CD8-positive, alpha-beta memory T cell (primary cell): ENCODE results near the gene DEGS1. TPM values are rescaled to one million over a fixed set of nuclear protein-coding genes. Genes with fewer than 3 reads are reported as not detected.

ENCODE experiments used
- CTCF ChIA-PET: fragments of 350-600 bp; sonication (Branson Sonifier 250); formaldehyde crosslinking; loops from one replicate; lab custom pipeline; 2021; ENCODE audit warnings: antibody characterized with exemption; lab: Charles Lee
- POLR2A ChIA-PET: fragments of 350-600 bp; sonication (Branson Sonifier 250); formaldehyde crosslinking; loops from one replicate; lab custom pipeline; 2021; ENCODE audit warnings: antibody characterized with exemption; lab: Charles Lee
- DNase-seq, 5 donors: peaks; one replicate each; pipeline versions ENCODE4 v3.0.0 to v3.0.0-alpha.2; 2020 to 2022; ENCODE audit warnings: mixed read lengths in 1 of 5
- H3K27ac ChIP-seq: one replicate; pipeline ENCODE4 v1.7.0; 2013; ENCODE audit warnings: low read depth, mild to moderate bottlenecking, low read length, moderate library complexity
- H3K27me3 ChIP-seq: 2 replicates; pipeline ENCODE4 v1.7.0; 2013; ENCODE audit warnings: low read length, mild to moderate bottlenecking; ENCODE audit not compliant: insufficient read depth, poor library complexity, severe bottlenecking
- H3K36me3 ChIP-seq: 2 replicates; pipeline ENCODE4 v1.7.0; 2013; ENCODE audit warnings: mild to moderate bottlenecking, low read length, moderate library complexity; ENCODE audit not compliant: insufficient read depth
- H3K4me1 ChIP-seq: 2 replicates; pipeline ENCODE4 v1.7.0; 2013; ENCODE audit warnings: mild to moderate bottlenecking, low read length, moderate library complexity; ENCODE audit not compliant: insufficient read depth
- H3K4me3 ChIP-seq: 2 replicates; pipeline ENCODE4 v1.7.0; 2013; ENCODE audit warnings: mild to moderate bottlenecking, low read length
- H3K9me3 ChIP-seq: 2 replicates; pipeline ENCODE4 v1.7.0; 2013; ENCODE audit warnings: mild to moderate bottlenecking, low read length
- H3K27ac Mint-ChIP-seq, 8 donors: one replicate each; pipeline ENCODE4 v1.8.0; 2020 to 2021; ENCODE audit warnings: mixed read lengths in 8 of 8, mild to moderate bottlenecking in 6 of 8, inconsistent platforms in 3 of 8, moderate library complexity in 3 of 8
- H3K27me3 Mint-ChIP-seq, 2 donors: one replicate each; pipeline ENCODE4 v1.8.0; 2020 to 2021; ENCODE audit warnings: mixed read lengths in 2 of 2, mild to moderate bottlenecking in 1 of 2, moderate library complexity in 1 of 2
- H3K36me3 Mint-ChIP-seq, 3 donors: one replicate each; pipeline ENCODE4 v1.8.0; 2020 to 2021; ENCODE audit warnings: mixed read lengths in 3 of 3, inconsistent platforms in 1 of 3, mild to moderate bottlenecking in 1 of 3
- H3K4me1 Mint-ChIP-seq, 3 donors: one replicate each; pipeline ENCODE4 v1.8.0; 2020 to 2021; ENCODE audit warnings: mixed read lengths in 3 of 3, inconsistent platforms in 1 of 3, mild to moderate bottlenecking in 1 of 3
- H3K4me3 Mint-ChIP-seq, 7 donors: one replicate each; pipeline ENCODE4 v1.8.0; 2020 to 2021; ENCODE audit warnings: mixed read lengths in 7 of 7, mild to moderate bottlenecking in 6 of 7, moderate library complexity in 4 of 7, inconsistent platforms in 2 of 7
- H3K9me3 Mint-ChIP-seq, 5 donors: one replicate each; pipeline ENCODE4 v1.8.0; 2020 to 2022; ENCODE audit warnings: mixed read lengths in 5 of 5, mild to moderate bottlenecking in 3 of 5, moderate library complexity in 2 of 5, inconsistent platforms in 1 of 5
- polyA plus RNA-seq: library from polyadenylated mRNA; unstranded; fragments of 300-500 nt; fragmentation: Illumina TruSeq; gene quantifications from one replicate; pipeline ENCODE4 v1.2.3, GENCODE V29; 2021
- total RNA-seq, 2 experiments: library from RNA; stranded (reverse); gene quantifications; one replicate each; pipeline ENCODE4 v1.2.3, GENCODE V29; 2021

The DEGS1 gene
- total and polyA plus RNA-seq, 3 experiments from 2014 or later = 46.4 to 111 (median 46.9) TPM

DNA sequence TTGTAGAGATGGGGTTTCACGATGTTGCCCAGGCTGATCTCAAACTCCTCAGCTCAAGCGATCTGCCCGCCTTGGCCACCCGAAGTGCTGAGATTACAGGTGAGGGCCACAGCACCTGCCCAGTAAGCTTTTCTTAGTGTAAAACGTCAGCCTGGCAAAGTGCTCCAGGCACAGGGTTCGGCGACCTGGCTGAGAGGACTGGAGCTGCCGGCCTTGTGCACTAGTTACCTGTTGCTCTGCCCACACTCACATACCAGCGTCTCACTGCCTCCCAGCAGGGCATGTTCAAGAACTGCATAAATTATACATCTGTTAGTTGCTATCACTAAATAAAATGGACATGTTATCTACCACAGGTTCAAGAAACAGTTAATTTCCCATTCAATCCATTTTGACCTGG lies 55.2 kb downstream of the DEGS1 start:
- DNase-seq = no peak
- H3K27me3 ChIP-seq = no peaks in the 10 kb centered on the region
- Mint-ChIP-seq H3K27ac (peak overlapping the region in 1 of 8 donors; percentile 58), H3K9me3 (no peaks in the 10 kb centered on the region), H3K4me3 (no peak overlapping the region), H3K27me3 (no peaks in the 10 kb centered on the region), H3K36me3 (peaks cover 0 to 59% (median 12%) of the 10 kb centered on the region in 3 donors), H3K4me1 (no peaks in the 10 kb centered on the region)
- no peaks in the 10 kb centered on the region for H3K9me3 ChIP-seq
- CTCF ChIA-PET = no interaction called here
- no peak overlapping the region for H3K27ac ChIP-seq
- H3K36me3 ChIP-seq = no peaks in the 10 kb centered on the region
- POLR2A ChIA-PET = interaction anchor here (0.6 kb wide), 1 partner anchor 13 kb away, joined by 4 read pairs; no protein-coding TSS in a partner anchor
- no peak overlapping the region for H3K4me3 ChIP-seq
- H3K4me1 ChIP-seq = no peaks in the 10 kb centered on the region

DNA sequence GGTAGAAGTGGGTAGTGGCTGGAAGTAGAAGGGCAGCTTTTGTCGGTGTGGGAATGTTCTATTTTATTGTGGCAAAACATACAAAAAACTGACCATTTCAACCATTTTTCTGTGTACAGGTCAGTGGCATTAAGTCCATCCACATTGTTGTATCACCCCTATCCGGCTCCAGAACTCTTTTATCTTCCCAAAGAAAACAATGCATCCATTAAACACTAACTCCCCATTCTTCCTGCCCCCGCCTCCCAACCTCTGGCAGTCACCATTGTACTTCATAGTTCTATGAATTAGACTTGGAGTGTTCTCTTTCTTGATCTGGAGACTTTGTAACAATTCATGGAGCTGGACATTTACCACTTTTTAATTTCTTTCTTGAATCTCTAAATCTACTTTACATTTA lies 55.7 kb downstream of the DEGS1 start:
- no peaks in the 10 kb centered on the region for H3K4me1 Mint-ChIP-seq
- H3K36me3 Mint-ChIP-seq = peaks cover 0 to 57% (median 12%) of the 10 kb centered on the region in 3 donors
- Histone ChIP-seq H3K4me1 (no peaks in the 10 kb centered on the region), H3K27me3 (no peaks in the 10 kb centered on the region), H3K4me3 (no peak overlapping the region), H3K9me3 (no peaks in the 10 kb centered on the region), H3K27ac (no peak overlapping the region), H3K36me3 (no peaks in the 10 kb centered on the region)
- DNase-seq = no peak
- CTCF ChIA-PET = no interaction called here
- no peak overlapping the region for H3K4me3 Mint-ChIP-seq
- no peaks in the 10 kb centered on the region for H3K9me3 Mint-ChIP-seq
- H3K27ac Mint-ChIP-seq = peak overlapping the region in 2 of 8 donors; percentile 5 to 58
- H3K27me3 Mint-ChIP-seq = no peaks in the 10 kb centered on the region
- POLR2A ChIA-PET = no interaction called here

Other genes starting within 250 kb of the DEGS1 start
- 10 to 100 TPM; 31.6 to 32.2 TPM for gene FBXO28, start 69.1 kb upstream of the DEGS1 start, total RNA-seq
- gene FBXO28, start 69.1 kb upstream of the DEGS1 start, polyA plus RNA-seq = 16.8 TPM
- 10 to 100 TPM; 41.6 to 46.5 TPM for gene NVL, start 146.9 kb downstream of the DEGS1 start, total RNA-seq
- 23.0 TPM for gene NVL, start 146.9 kb downstream of the DEGS1 start, polyA plus RNA-seq
- gene CNIH4, start 173.6 kb downstream of the DEGS1 start, total RNA-seq = 10 to 100 TPM; 45.7 to 53.9 TPM
- 49.3 TPM for gene CNIH4, start 173.6 kb downstream of the DEGS1 start, polyA plus RNA-seq